GM12891 (cell line): ENCODE data around the gene ERCC6L2.

Experiments used
- DNase-seq: peaks from one replicate; pipeline ENCODE4 v3.0.0; 2011; ENCODE audit warnings: low spot score; ENCODE audit not compliant: insufficient read length
- FAIRE-seq: peaks from 2 replicates; lab custom pipeline; 2011; peaks lifted over from hg19 to GRCh38; lab: Jason Lieb, UNC
- PAX5 ChIP-seq: IDR thresholded peaks from 2 replicates; pipeline ENCODE4 v1.6.1; 2011; ENCODE audit warnings: low read length, moderate library complexity, mild to moderate bottlenecking; ENCODE audit not compliant: insufficient read depth, severe bottlenecking
- POLR2A ChIP-seq: IDR thresholded peaks from 2 replicates; pipeline ENCODE4 v1.6.1; 2011; ENCODE audit warnings: low read depth, low read length, control low read depth
- POLR2AphosphoS5 ChIP-seq: IDR thresholded peaks from 2 replicates; pipeline ENCODE4 v1.6.1; 2011; ENCODE audit warnings: low read depth, low read length, control low read depth
- POU2F2 ChIP-seq: IDR thresholded peaks from 2 replicates; pipeline ENCODE4 v1.6.1; 2011; ENCODE audit warnings: low read depth, mild to moderate bottlenecking, control low read depth, low read length, moderate library complexity
- SPI1 ChIP-seq: IDR thresholded peaks from 2 replicates; pipeline ENCODE4 v1.6.1; 2011; ENCODE audit warnings: low read depth, low read length, control low read depth
- TAF1 ChIP-seq: IDR thresholded peaks from 2 replicates; pipeline ENCODE4 v1.6.1; 2011; ENCODE audit warnings: low read depth, low read length, control low read depth

ERCC6L2 gene

GRCh38 chr9:95935861-95936578 is 60.5 kb downstream of the ERCC6L2 start:
- DNase-seq (no peak), FAIRE-seq (no peak)
- TF ChIP-seq POU2F2 (no peak), POLR2AphosphoS5 (no peak), SPI1 (no peak), TAF1 (no peak), PAX5 (no peak), POLR2A (no peak)

GRCh38 chr9:95936579-95937075 is 61.1 kb downstream of the ERCC6L2 start:
- no peak for FAIRE-seq
- TF ChIP-seq POLR2A: no peak

GRCh38 chr9:95937131-95937530 is 61.6 kb downstream of the ERCC6L2 start:
- TF ChIP-seq PAX5 (no peak), TAF1 (no peak), POU2F2 (no peak), SPI1 (no peak), POLR2AphosphoS5 (no peak), POLR2A (no peak)
- DNase-seq (no peak), FAIRE-seq (no peak)

More at GRCh38 chr9:95936579-95937075, 61.1 kb downstream of the ERCC6L2 start:
- DNase-seq: no peak

GRCh38 chr9:95938724-95939123 is 63.2 kb downstream of the ERCC6L2 start:
- FAIRE-seq (no peak), DNase-seq (no peak)
- TF ChIP-seq TAF1: no peak
- TF ChIP-seq POU2F2: no peak
- no peak for TF ChIP-seq PAX5
- TF ChIP-seq POLR2A: no peak
- no peak for TF ChIP-seq SPI1
- TF ChIP-seq POLR2AphosphoS5: no peak

- no peak for FAIRE-seq
- no peak for TF ChIP-seq PAX5
- DNase-seq: no peak
Measured at GRCh38 chr9:95939472-95939871, 64.0 kb downstream of the ERCC6L2 start.

- no peak for FAIRE-seq
- DNase-seq: no peak
Measured at GRCh38 chr9:95940265-95940664, 64.8 kb downstream of the ERCC6L2 start.

GRCh38 chr9:95942016-95942415 is 66.5 kb downstream of the ERCC6L2 start:
- TF ChIP-seq PAX5 (no peak), TAF1 (no peak), POLR2AphosphoS5 (no peak), POLR2A (no peak)
- FAIRE-seq (no peak), DNase-seq (no peak)

More at GRCh38 chr9:95940265-95940664, 64.8 kb downstream of the ERCC6L2 start:
- no peak for TF ChIP-seq PAX5

GRCh38 chr9:95947118-95947517 is 71.6 kb downstream of the ERCC6L2 start:
- DNase-seq (no peak), FAIRE-seq (no peak)
- TF ChIP-seq PAX5: no peak
- no peak for TF ChIP-seq TAF1
- no peak for TF ChIP-seq SPI1
- TF ChIP-seq POLR2AphosphoS5: no peak
- no peak for TF ChIP-seq POLR2A
- TF ChIP-seq POU2F2: no peak

GRCh38 chr9:95952471-95952870 is 77.0 kb downstream of the ERCC6L2 start:
- DNase-seq (no peak), FAIRE-seq (no peak)
- TF ChIP-seq TAF1 (no peak), POU2F2 (no peak), POLR2AphosphoS5 (no peak), SPI1 (no peak), POLR2A (no peak), PAX5 (no peak)

- no peak for FAIRE-seq
- DNase-seq: no peak
- TF ChIP-seq TAF1 (no peak), POLR2A (no peak), POLR2AphosphoS5 (no peak), PAX5 (no peak), POU2F2 (no peak), SPI1 (no peak)
Measured at GRCh38 chr9:95953986-95954385, 78.5 kb downstream of the ERCC6L2 start.

- TF ChIP-seq SPI1 (no peak), POLR2AphosphoS5 (no peak), TAF1 (no peak)
- FAIRE-seq: no peak
- no peak for DNase-seq
Measured at GRCh38 chr9:95954940-95955339, 79.4 kb downstream of the ERCC6L2 start.
